HFFc6 (cell line): ENCODE measurements around the gene PTPRF. TPM values are rescaled to one million over a fixed set of nuclear protein-coding genes. Genes with fewer than 3 reads are reported as not detected.

Experiments used
- DNase-seq: peaks from one replicate; pipeline ENCODE4 v3.0.0-alpha.2; 2018
- H3K27ac Mint-ChIP-seq: 2 replicates; pipeline ENCODE4 v1.8.0; 2020; ENCODE audit warnings: mild to moderate bottlenecking, mixed read lengths
- H3K27me3 Mint-ChIP-seq: 2 replicates; pipeline ENCODE4 v1.8.0; 2021; ENCODE audit warnings: mild to moderate bottlenecking, moderate library complexity, mixed read lengths; ENCODE audit not compliant: insufficient read depth
- H3K36me3 Mint-ChIP-seq: 2 replicates; pipeline ENCODE4 v1.8.0; 2021; ENCODE audit warnings: low read depth, mixed read lengths
- H3K4me1 Mint-ChIP-seq: 2 replicates; pipeline ENCODE4 v1.8.0; 2020; ENCODE audit warnings: low read depth, mixed read lengths
- H3K4me3 Mint-ChIP-seq: 2 replicates; pipeline ENCODE4 v1.8.0; 2020; ENCODE audit warnings: mild to moderate bottlenecking, moderate library complexity, mixed read lengths
- H3K9me3 Mint-ChIP-seq: 2 replicates; pipeline ENCODE4 v1.8.0; 2020; ENCODE audit warnings: mild to moderate bottlenecking, mixed read lengths
- total RNA-seq, 6 experiments: library from RNA; stranded (reverse); fragmentation: NEBNext Ultra II Directional; extraction: Animal tissue kit (Norgen Biotek cat#: 25700); gene quantifications; 2 replicates in 1 of 6; 3 replicates in 5 of 6; pipeline ENCODE4 v1.2.3, GENCODE V29; 2021
- TF ChIP-seq, protein P1 (sequence below): fragments of 200-600 bp; sonication (generic); IDR thresholded peaks from 2 replicates; pipeline ENCODE4 v1.5.0; 2021; ENCODE audit warnings: antibody characterized with exemption, mild to moderate bottlenecking

PTPRF gene
- total RNA-seq, 6 experiments from 2014 or later = 94.3 to 119 (median 109) TPM

DNA sequence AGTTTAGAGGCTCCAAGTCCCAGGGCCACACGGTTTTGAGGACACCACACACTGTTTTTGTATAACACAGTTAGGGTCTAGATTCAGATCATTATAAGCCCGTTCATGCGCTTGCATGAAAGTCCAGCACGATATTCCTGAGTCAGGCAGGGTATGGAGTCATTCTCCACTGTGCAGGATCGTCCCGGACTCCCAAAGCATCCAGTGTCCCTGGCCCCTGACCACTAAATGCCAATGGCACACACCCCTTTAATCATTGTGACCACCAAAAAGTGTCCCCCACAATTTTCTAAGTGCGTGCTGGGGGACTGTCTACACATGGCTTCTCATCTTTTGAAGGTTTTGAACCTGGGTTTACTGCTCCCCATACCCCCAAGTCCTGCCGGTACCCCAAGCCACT is 27.1 kb upstream of the PTPRF start:
- no peak for DNase-seq
- H3K9me3 Mint-ChIP-seq = no peaks in the 10 kb centered on the region
- TF ChIP-seq, protein P1, sequence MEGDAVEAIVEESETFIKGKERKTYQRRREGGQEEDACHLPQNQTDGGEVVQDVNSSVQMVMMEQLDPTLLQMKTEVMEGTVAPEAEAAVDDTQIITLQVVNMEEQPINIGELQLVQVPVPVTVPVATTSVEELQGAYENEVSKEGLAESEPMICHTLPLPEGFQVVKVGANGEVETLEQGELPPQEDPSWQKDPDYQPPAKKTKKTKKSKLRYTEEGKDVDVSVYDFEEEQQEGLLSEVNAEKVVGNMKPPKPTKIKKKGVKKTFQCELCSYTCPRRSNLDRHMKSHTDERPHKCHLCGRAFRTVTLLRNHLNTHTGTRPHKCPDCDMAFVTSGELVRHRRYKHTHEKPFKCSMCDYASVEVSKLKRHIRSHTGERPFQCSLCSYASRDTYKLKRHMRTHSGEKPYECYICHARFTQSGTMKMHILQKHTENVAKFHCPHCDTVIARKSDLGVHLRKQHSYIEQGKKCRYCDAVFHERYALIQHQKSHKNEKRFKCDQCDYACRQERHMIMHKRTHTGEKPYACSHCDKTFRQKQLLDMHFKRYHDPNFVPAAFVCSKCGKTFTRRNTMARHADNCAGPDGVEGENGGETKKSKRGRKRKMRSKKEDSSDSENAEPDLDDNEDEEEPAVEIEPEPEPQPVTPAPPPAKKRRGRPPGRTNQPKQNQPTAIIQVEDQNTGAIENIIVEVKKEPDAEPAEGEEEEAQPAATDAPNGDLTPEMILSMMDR = no peak
- H3K27ac Mint-ChIP-seq = no peak overlapping the region
- no peaks in the 10 kb centered on the region for H3K36me3 Mint-ChIP-seq
- no peak overlapping the region for H3K4me3 Mint-ChIP-seq
- H3K4me1 Mint-ChIP-seq = peaks cover 13% of the 10 kb centered on the region; the same call in 1 of the 2 replicates
- peaks cover 3% of the 10 kb centered on the region for H3K27me3 Mint-ChIP-seq

DNA sequence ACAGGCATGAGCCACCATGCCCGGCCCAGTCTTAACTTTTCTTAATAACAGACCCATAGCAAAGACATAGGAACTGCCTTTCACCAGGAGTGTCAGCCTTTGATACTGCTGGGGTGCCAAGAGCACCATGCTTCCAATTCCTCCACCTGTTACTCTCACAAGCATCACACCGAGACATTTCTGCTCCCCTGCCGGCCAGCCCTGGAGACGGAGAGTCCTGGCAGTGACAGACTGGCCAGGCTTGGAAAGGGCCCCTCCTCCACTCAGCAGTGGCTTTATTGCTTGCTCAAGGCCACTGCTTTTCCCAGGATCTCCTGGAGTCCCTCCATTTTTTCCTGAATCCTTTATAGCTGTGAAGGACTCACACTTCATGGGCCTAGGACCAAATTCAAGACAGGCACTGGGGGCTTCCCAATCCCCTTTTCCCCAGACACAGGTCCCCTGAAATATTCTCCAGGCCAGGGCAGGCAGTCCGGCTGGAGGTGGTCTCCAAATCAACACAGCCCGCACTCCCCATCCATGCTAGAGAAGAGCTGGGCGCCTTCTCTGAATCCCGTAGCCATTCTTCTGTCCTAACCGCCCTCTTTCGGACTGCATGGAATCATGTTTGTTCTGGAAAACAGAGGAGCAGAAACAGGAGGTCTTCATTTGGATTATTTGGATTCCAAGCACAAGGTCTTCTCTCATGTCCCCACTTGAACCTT is 25.5 kb upstream of the PTPRF start:
- no peak overlapping the region for H3K27ac Mint-ChIP-seq
- peaks cover 14% of the 10 kb centered on the region for H3K4me1 Mint-ChIP-seq
- no peaks in the 10 kb centered on the region; the same call in 1 of the 2 replicates for H3K27me3 Mint-ChIP-seq
- DNase-seq = no peak
- H3K9me3 Mint-ChIP-seq = no peaks in the 10 kb centered on the region
- no peak overlapping the region for H3K4me3 Mint-ChIP-seq
- 0 out of 2 replicates have a peak, but pooled peaks cover 3% of the 10 kb centered on the region for H3K36me3 Mint-ChIP-seq
- TF ChIP-seq, protein P1 = no peak

DNA sequence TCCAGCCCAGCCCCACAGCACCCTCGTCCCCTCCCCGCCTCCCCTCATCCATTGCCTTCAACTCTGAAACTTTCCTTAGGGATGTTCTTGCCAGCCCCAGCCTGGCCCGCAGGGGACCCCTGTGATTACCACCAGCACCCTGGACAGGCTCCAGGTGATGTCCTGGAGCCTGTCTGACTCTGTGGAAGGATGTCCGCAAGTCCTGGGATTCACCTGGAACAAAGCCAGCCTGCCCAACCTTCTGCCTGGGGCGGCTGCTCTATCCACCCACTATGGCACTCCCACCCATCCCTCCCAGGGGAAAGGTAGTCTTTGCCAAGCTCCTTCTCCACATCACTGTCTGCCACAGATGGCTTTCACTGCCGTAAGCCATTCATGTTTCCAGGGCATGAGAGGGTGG is 24.4 kb upstream of the PTPRF start:
- peaks cover 2% of the 10 kb centered on the region for H3K9me3 Mint-ChIP-seq
- TF ChIP-seq, protein P1 = no peak

DNA sequence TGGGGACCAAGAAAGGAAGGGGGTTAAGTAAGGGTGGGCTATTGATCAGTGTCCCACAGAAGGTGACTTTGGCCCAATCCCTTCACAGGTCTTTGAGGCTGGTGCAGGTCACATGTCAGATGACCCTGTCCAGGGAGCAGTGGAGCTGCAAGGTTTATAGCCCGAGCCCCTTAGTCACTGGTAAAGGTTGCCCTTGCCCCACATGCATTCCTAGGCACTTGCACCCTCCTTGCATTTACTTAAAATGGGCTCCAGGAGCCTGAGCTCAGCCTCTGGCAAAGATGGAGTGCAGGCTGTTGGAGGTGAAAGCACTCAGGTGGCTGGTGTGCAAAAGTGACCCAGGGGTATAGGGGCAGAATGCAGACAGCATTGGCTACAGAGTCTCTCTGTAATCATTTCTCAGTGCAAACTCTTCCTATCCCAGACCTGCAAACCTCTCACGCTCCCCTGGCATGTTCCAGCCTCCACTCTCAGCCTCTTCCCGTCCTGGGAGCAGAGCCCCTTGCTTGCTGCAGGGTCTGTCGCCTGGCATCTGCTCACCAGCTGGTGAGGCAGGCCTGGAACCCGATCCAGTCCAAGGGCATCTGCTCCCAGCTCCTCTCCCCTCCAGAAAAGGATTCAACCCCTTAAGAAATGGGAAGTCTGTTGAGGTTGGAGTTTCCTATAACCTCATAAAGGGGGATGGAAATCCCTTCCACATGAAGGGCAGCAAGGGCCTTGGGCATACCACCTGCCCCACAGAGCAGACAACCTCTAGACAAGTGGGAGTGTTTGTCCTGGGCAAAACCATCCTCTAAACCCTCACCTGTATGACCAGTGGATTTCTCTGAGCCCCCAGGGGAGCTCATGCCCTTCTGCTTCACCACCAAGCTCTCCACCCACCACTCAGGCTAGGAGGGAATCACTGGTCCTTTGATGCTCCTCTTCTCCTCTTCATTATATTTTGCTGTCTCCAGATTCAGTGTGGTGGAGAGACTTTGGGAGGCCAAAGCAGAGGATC is 23.1 kb upstream of the PTPRF start:
- peaks cover 10% of the 10 kb centered on the region for H3K9me3 Mint-ChIP-seq
- TF ChIP-seq, protein P1 = no peak
- peaks cover 14% of the 10 kb centered on the region for H3K36me3 Mint-ChIP-seq
- DNase-seq = no peak
- H3K4me3 Mint-ChIP-seq = no peak overlapping the region
- no peak overlapping the region for H3K27ac Mint-ChIP-seq
- H3K4me1 Mint-ChIP-seq = peaks cover 13% of the 10 kb centered on the region
- H3K27me3 Mint-ChIP-seq = peaks cover 2% of the 10 kb centered on the region

More for the DNA sequence above, 24.4 kb upstream of the PTPRF start:
- H3K4me3 Mint-ChIP-seq = no peak overlapping the region
- H3K27ac Mint-ChIP-seq = no peak overlapping the region
- H3K36me3 Mint-ChIP-seq = peaks cover 5% of the 10 kb centered on the region
- H3K4me1 Mint-ChIP-seq = peaks cover 13% of the 10 kb centered on the region
- H3K27me3 Mint-ChIP-seq = no peaks in the 10 kb centered on the region; the same call in 1 of the 2 replicates
- DNase-seq = no peak

DNA sequence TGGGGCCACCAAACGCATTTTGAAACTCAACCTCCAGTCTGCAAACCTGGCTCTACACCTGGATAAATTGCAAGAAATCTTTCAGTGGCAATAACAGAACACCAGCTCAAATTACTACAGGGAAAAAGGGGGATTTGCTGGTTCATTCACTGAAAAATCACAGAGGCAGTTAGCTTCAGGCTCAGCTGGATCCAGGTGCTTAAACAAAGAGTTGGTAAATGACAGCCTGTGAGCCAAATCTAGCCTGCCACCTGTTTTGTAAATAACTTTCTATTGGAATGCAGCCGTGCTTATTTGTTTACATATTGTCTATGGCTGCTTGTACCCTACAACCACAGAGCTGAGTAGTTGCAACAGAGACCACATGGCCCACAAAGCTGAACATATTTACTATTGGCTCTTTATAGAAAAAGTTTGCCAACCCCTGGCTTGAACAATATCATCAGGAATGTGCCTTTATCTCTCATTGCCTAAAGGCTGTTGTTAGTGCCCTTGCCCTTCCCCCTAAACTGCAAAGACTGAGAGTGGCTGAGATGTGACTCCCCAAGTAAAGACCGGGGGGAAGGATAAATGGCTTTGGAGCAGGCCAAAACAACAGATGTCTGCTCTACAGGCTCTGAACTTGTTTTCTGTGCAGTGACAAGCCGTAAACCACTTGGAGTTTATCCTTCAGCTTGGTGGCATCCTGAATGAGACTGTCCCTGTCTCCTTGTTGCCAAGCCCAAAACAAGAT is 21.5 kb upstream of the PTPRF start:
- TF ChIP-seq, protein P1 = no peak
- H3K27ac Mint-ChIP-seq = no peak overlapping the region
- H3K4me1 Mint-ChIP-seq = peaks cover 13% of the 10 kb centered on the region
- peaks cover 14% of the 10 kb centered on the region for H3K36me3 Mint-ChIP-seq
- no peak for DNase-seq
- H3K4me3 Mint-ChIP-seq = no peak overlapping the region
- peaks cover 10% of the 10 kb centered on the region for H3K9me3 Mint-ChIP-seq
- H3K27me3 Mint-ChIP-seq = peaks cover 3% of the 10 kb centered on the region
